HG03460 (cell line): ENCODE data around the gene TPST2.

ENCODE experiments used
- ATAC-seq: cut with Tn5 transposase; IDR thresholded peaks from one replicate; pipeline ENCODE4 v1.9.1; 2021; ENCODE audit not compliant: unreplicated experiment

The TPST2 gene

DNA sequence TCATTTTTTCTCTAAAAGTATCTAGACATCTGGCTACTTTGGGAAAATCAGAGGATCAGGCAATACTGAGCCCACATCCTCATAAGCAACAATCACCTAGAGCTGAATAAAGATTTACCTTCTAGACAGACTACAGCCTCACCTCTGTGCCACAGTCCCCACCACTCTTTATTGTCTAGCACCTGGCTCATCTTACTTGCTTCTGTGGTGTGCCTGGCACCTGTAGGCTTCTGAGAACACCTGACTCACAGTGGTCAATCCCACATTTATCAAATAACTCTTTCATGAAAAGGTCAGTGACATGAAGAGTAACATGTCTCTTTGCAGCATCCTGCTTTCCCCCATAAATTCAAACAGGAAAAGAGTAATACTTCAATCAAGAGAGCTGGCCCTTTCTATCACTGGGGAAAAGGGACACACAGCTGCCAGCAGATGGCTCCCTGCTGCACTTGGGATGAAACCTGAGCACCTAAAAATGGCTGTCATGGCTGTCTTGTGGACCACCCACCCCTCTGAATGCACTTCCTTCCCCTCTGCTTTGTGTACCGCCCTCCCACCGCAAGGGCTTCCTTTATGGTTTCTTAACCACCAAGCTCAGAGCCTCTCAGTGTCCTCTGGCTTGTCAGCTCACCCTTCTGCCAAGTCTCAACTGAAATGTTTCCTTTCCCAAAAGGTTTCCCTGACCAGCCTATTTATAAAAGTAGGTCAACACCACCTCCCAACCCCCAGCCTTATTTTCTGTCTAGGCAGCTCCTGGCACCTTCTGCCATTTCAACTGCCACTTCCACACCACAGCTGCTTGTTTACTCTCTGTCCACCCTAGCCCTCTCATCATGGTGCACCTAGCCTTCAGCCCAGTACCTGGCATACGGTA is 87.0 kb downstream of the TPST2 start:
- no peak for ATAC-seq

- no peak for ATAC-seq
These were observed 87.9 kb downstream of the TPST2 start for GRCh38 chr22:26501996-26502395.

GRCh38 chr22:26499188-26499703 is 90.7 kb downstream of the TPST2 start:
- ATAC-seq, result no peak

DNA sequence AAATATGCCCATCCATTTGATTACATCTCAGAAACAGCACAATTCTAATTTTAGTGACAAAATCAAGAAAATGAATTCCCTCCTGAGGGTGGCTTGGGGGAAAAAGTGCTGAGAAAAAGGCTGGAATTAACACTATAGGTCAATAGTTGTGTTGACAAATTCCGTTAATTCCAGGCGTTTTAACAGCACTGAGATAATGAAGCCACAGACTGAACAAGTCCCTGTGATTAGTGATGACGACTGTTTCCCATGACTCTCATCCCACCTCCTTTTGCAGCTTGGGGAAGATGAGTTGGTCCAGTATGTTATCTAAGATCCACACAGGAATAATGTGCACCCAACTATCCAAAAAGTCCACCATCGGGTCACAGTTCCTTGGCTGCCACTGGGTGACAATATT is 93.5 kb downstream of the TPST2 start:
- no peak for ATAC-seq

- no peak for ATAC-seq
These were observed 95.4 kb downstream of the TPST2 start for GRCh38 chr22:26494506-26494905.

DNA sequence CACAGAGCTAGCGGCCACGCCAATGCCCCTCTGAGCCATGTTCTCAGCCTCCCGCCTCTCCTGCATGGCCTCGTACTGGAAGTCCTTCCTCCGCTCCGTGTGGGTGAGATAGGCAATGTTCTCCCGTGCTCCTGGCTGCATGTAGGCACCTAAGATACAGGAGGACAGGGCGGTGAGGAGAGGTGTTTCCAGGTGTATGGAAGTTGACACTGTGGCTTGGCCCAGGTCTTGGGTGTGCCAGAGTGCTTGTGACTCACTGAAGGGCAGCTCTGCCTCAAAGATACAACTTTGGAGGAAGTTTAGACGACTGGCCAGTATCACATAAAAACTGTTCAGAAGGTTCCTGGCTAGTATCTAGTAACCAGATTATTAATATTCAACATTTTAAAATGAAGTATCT is 97.7 kb downstream of the TPST2 start:
- ATAC-seq, result no peak

GRCh38 chr22:26489447-26490036 is 100.4 kb downstream of the TPST2 start:
- no peak for ATAC-seq

GRCh38 chr22:26487996-26488395 is 101.9 kb downstream of the TPST2 start:
- no peak for ATAC-seq

DNA sequence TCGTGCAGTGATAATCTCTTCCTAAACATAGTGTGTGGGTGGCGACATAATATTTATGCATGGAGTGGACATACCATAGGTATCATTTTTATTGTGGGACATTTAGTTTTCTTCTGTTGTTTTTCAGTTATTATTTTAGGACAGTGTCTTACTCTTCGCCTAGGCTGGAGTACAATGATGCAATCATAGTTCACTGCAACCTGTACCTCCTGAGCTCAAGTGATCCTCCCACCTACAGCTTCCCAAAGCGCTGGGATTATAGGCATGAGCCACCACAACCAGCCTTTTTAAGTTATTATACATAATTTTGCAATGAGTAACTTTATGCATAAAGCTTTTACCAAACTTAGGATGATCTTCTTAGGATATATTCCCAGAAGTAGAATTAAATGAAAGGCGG is 103.5 kb downstream of the TPST2 start:
- no peak for ATAC-seq

- ATAC-seq, result no peak
These were observed 104.0 kb downstream of the TPST2 start for GRCh38 chr22:26485806-26486390.

DNA sequence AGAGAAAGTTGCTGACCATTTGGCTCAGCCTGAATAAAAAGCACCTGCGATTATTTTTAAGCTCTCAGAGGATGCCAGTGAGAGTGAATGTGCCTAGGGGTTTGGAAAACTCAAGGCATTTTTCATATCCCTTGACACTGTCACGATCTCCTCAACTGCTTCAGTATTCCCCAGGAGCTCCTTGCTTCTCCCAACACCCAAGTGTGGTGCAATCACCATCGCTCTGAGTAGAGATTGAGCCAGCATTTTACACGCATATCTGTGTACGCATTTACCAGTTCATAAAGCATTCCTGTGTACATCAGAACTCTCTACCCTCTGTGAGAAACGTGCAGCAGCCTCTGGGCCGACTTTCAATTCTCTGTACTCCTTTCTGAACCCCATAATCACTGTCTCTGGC is 104.9 kb downstream of the TPST2 start:
- ATAC-seq, result no peak

GRCh38 chr22:26484360-26484706 is 105.6 kb downstream of the TPST2 start:
- no peak for ATAC-seq

DNA sequence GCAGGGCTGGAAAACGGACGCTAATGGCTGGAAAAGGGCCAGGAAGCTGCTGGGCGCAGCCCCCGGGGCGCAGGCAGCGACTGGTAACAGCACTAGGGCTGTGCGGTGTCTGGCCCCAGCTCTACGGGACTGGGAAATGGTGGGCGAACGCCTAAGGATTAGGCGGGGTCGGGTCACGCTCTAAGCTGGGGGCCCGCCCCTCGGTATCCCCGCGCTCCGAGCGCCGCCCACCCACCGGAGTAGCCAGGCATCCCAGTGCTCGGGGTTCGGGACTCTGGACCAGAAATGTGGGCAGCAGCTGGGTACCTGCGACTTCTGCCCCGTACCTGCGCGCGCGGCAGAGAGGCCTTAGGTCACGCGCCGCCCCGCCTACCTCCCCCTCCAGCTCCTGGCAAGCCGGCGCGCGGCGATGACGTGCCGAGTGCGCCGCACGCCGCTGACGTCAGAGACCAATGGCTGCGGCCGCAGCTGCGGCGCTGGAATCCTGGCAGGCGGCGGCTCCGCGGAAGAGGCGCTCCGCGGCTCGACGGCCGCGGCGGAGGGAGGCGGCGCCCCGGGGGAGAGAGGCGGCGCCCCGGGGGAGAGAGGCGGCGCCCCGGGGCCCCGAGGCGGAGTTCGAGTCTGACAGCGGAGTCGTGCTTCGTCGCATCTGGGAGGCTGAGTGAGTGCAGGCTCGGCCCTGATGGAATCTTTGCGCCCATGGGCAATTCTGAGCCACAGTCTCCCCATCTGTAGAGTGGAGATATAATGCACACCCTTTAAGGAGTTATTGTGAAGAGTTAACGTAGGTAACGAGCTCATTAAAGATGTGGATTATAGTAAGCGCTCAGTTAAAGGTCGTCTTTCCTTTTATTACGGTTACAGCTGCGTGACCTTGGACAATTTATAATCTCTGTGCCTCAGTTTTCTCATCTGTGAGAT is 106.2 kb downstream of the TPST2 start, which contains the start of the genes HPS4 and SRRD:
HPS4 (minus strand) TSS at position 345 of the 921 bp plus-strand sequence. CDS start 2,021 bp downstream, outside the sequence.
SRRD (plus strand) TSS at position 439 of the 921 bp plus-strand sequence; CDS start at position 453, 14 bp downstream.
- ATAC-seq, result peak; percentile 62

DNA sequence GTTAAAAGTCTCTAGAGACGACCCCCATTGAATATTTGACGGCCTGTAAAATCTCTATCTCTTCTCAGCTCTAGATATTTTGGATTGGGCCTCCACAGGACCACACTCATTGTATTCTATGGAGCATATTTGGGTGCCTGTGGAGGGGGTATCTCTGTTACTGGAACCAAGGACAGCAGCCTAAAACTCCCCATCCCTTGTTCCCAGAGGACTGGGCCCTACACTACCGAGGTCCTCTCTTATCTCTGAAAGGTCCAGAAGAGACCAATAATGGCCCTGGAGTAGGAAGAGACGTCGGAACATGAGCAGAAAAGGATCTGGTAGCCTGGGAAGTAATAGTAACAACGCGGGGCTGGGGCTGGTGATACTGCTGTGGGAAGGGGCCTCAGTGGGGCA is 106.9 kb downstream of the TPST2 start:
- ATAC-seq, result no peak

GRCh38 chr22:26482161-26482560 is 107.8 kb downstream of the TPST2 start:
- ATAC-seq, result no peak

DNA sequence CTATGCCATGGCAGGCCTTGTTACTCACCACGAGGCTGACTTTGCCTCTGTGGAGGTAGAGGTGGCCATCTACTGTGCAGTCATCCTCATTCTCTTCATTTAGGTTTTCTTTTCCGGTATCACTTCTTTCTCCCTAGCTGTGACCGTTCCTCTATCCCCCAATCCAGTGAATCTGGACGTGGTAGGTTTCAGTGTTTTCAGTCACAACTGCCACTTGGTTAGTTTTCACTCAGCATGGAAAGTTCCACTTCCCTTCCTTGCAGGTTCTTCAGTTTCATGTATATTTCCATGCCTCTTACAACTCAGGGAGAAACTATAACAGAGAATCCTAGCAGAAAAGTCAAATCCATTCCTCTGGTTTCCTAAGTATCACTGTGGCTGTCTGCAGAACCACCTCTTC is 108.2 kb downstream of the TPST2 start:
- ATAC-seq, result no peak

GRCh38 chr22:26481112-26481693 is 108.7 kb downstream of the TPST2 start:
- no peak for ATAC-seq

- ATAC-seq, result no peak
These were observed 109.4 kb downstream of the TPST2 start for GRCh38 chr22:26480611-26480932.

DNA sequence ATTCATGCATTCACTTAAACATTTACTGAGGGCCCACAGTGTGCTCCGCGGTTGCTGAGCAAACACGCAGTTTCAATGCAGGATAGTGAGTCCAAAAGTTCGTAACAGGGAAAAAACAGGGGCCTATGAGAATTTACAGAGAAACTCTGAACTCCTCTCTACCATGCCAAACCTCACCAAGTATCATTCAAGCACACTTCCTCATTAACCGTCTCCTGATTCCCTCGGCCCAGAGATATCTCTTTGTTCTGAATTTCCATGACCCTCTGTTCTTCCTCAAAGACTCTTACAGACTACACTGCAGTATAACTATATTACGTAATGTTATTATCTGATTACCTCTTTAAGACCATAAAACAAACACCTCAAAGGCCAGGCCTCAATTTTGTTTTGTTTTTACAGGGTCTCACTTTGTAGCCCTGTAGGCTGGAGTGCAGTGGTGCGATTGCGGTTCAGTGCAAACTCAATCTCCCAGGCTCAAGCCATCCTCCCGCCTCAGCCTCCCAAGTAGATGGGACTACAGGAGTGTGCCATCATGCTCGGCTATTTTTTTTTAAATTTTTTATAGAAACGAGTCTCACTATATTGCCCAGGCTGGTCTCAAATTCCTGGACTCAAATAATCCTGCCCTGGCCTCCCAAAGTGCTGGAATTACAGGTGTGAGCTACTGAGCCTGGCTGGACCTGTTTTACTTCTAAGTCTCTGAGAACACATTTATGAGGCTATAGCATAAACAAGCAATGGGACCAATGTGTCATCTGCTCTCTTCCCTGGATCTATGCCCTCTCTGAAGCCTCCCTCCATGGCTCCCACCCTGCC is 109.9 kb downstream of the TPST2 start:
- ATAC-seq, result no peak
